Measurements from ENCODE around the gene SAMHD1. TPM values are rescaled to one million over a fixed set of nuclear protein-coding genes. Genes with fewer than 3 reads are reported as not detected.

The SAMHD1 gene
- total and polyA plus RNA-seq, 2 of the 13 experiments (the other 11 are each of a cell fraction or from before 2014, with no cell fraction given) = 16.9 to 43.5 TPM

DNA sequence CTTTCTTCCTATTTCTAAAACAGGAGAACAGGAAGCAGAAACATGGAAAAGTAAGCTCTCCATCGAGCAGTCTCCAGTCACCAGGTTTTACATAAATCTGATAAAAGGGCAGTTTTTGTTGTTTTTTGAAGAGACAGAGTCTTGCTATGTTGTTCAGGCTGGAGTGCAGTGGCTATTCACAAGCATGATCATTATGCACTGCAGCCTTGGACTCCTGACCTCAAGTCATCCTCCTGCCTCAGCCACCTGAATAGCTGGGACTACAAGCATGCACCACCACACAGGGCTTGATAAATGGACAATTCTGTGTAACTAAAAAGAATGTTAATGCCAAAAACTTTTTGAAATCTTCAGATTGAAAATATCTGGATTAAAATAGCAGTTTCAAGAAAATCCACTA, 23.8 kb downstream of the SAMHD1 start (continued):
- TF ChIP-seq ZNF10 (CRISPR knock-in tag; IDR thresholded peaks at IDR 0.05; ENCODE audit: borderline replicate concordance, low read depth) (no peak), POGZ (CRISPR knock-in tag; IDR thresholded peaks at IDR 0.05) (peak; percentile 78), IKZF1 (IDR thresholded peaks at IDR 0.05) (no peak), CHD2 (IDR thresholded peaks at IDR 0.05; ENCODE audit: low read depth, low read length) (no peak), ISX (CRISPR knock-in tag; conservative IDR thresholded peaks at IDR 0.05) (no peak), SMAD9 (CRISPR knock-in tag; IDR thresholded peaks at IDR 0.05) (no peak), BRD4 (CRISPR knock-in tag; IDR thresholded peaks at IDR 0.05) (no peak), HDAC2 (CRISPR knock-in tag; IDR thresholded peaks at IDR 0.05) (peak; percentile 78; the same call in 1 of the 2 replicates), ERF (CRISPR knock-in tag; IDR thresholded peaks at IDR 0.05) (peak; percentile 66; the same call in 1 of the 2 replicates), SALL2 (CRISPR knock-in tag; IDR thresholded peaks at IDR 0.05) (no peak), RNF2 (conservative IDR thresholded peaks at IDR 0.05; ENCODE audit: low read depth) (no peak), ZNF101 (CRISPR knock-in tag; IDR thresholded peaks at IDR 0.05; ENCODE audit: borderline replicate concordance, low read depth) (no peak), TAF1 (CRISPR knock-in tag; IDR thresholded peaks at IDR 0.05) (no peak), WIZ (CRISPR knock-in tag; IDR thresholded peaks at IDR 0.05) (no peak), MIER2 (CRISPR knock-in tag; IDR thresholded peaks at IDR 0.05) (peak; percentile 43; the same call in 1 of the 2 replicates), TCF12 (IDR thresholded peaks at IDR 0.05) (no peak), TCF12 (CRISPR knock-in tag; IDR thresholded peaks at IDR 0.05) (no peak), GPN1 (CRISPR knock-in tag; IDR thresholded peaks at IDR 0.05; ENCODE audit: borderline replicate concordance) (no peak), CC2D1A (CRISPR knock-in tag; IDR thresholded peaks at IDR 0.05) (no peak), ZNF558 (CRISPR knock-in tag; IDR thresholded peaks at IDR 0.05; ENCODE audit: borderline replicate concordance) (no peak), NR3C1 (CRISPR knock-in tag; IDR thresholded peaks at IDR 0.05) (no peak), NONO (IDR thresholded peaks at IDR 0.05) (no peak), NONO (CRISPR knock-in tag; conservative IDR thresholded peaks at IDR 0.05) (no peak), ZNF83 (CRISPR knock-in tag; IDR thresholded peaks at IDR 0.05; ENCODE audit: borderline replicate concordance) (no peak), XBP1 (CRISPR knock-in tag; IDR thresholded peaks at IDR 0.05) (no peak), SYNCRIP (IDR thresholded peaks at IDR 0.05; ENCODE audit: insufficient read depth, low read depth, low read length) (no peak)
- TF ChIP-seq, protein P1, sequence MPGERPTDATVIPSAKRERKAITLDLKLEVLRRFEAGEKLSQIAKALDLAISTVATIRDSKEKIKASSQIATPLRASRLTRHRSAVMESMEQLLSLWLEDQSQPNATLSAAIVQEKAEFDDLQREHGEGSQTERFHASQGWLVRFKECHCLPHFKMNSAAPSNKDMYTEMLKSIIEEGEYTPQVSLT (CRISPR knock-in tag; IDR thresholded peaks at IDR 0.05; ENCODE audit: borderline replicate concordance, low read depth) = no peak
- TF ChIP-seq, protein P2, sequence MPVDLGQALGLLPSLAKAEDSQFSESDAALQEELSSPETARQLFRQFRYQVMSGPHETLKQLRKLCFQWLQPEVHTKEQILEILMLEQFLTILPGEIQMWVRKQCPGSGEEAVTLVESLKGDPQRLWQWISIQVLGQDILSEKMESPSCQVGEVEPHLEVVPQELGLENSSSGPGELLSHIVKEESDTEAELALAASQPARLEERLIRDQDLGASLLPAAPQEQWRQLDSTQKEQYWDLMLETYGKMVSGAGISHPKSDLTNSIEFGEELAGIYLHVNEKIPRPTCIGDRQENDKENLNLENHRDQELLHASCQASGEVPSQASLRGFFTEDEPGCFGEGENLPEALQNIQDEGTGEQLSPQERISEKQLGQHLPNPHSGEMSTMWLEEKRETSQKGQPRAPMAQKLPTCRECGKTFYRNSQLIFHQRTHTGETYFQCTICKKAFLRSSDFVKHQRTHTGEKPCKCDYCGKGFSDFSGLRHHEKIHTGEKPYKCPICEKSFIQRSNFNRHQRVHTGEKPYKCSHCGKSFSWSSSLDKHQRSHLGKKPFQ (CRISPR knock-in tag; IDR thresholded peaks at IDR 0.05; ENCODE audit: insufficient replicate concordance) = no peak
- TF ChIP-seq, protein P3, sequence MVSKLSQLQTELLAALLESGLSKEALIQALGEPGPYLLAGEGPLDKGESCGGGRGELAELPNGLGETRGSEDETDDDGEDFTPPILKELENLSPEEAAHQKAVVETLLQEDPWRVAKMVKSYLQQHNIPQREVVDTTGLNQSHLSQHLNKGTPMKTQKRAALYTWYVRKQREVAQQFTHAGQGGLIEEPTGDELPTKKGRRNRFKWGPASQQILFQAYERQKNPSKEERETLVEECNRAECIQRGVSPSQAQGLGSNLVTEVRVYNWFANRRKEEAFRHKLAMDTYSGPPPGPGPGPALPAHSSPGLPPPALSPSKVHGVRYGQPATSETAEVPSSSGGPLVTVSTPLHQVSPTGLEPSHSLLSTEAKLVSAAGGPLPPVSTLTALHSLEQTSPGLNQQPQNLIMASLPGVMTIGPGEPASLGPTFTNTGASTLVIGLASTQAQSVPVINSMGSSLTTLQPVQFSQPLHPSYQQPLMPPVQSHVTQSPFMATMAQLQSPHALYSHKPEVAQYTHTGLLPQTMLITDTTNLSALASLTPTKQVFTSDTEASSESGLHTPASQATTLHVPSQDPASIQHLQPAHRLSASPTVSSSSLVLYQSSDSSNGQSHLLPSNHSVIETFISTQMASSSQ (IDR thresholded peaks at IDR 0.05; ENCODE audit: low read depth) = no peak
- TF ChIP-seq, protein P3 (CRISPR knock-in tag; IDR thresholded peaks at IDR 0.05; ENCODE audit: borderline replicate concordance) = no peak
